ENCODE data around the gene SRMS. TPM values are rescaled to one million over a fixed set of nuclear protein-coding genes. Genes with fewer than 3 reads are reported as not detected.

Gene SRMS
- total RNA-seq, 1 donor from 2014 or later: not detected

DNA sequence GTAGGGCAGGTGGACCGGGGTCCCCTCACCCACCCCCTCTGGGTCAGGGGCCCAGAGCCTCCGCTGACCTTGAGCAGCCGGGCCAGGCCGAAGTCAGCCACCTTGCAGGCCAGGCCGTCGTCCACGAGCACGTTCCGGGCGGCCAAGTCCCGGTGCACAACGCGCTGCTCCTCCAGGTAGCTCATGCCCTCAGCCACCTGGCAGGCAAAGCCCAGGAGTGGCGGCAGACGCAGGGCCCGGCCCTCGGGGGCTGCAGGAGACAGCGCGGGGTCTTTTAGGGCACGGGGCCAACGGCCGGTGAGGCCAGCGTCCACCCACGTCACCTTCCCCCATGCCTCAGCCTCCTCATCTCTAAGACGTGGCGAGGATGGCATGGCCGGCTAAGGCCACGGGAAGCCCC, 6.2 kb downstream of the SRMS start:
- Mint-ChIP-seq H3K4me1 (ENCODE audit: unreplicated experiment) (peaks cover 11% of the 10 kb centered on the region), H3K27me3 (ENCODE audit: unreplicated experiment) (peaks cover 2% of the 10 kb centered on the region), H3K36me3 (ENCODE audit: unreplicated experiment) (no peaks in the 10 kb centered on the region), H3K9me3 (ENCODE audit: unreplicated experiment) (no peaks in the 10 kb centered on the region), H3K4me3 (ENCODE audit: unreplicated experiment) (no peak overlapping the region), H3K27ac (ENCODE audit: unreplicated experiment) (no peak overlapping the region)
- no peak for DNase-seq (ENCODE audit: extremely low spot score, unreplicated experiment)
- TF ChIP-seq, protein P1, sequence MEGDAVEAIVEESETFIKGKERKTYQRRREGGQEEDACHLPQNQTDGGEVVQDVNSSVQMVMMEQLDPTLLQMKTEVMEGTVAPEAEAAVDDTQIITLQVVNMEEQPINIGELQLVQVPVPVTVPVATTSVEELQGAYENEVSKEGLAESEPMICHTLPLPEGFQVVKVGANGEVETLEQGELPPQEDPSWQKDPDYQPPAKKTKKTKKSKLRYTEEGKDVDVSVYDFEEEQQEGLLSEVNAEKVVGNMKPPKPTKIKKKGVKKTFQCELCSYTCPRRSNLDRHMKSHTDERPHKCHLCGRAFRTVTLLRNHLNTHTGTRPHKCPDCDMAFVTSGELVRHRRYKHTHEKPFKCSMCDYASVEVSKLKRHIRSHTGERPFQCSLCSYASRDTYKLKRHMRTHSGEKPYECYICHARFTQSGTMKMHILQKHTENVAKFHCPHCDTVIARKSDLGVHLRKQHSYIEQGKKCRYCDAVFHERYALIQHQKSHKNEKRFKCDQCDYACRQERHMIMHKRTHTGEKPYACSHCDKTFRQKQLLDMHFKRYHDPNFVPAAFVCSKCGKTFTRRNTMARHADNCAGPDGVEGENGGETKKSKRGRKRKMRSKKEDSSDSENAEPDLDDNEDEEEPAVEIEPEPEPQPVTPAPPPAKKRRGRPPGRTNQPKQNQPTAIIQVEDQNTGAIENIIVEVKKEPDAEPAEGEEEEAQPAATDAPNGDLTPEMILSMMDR (IDR thresholded peaks at IDR 0.05): no peak

DNA sequence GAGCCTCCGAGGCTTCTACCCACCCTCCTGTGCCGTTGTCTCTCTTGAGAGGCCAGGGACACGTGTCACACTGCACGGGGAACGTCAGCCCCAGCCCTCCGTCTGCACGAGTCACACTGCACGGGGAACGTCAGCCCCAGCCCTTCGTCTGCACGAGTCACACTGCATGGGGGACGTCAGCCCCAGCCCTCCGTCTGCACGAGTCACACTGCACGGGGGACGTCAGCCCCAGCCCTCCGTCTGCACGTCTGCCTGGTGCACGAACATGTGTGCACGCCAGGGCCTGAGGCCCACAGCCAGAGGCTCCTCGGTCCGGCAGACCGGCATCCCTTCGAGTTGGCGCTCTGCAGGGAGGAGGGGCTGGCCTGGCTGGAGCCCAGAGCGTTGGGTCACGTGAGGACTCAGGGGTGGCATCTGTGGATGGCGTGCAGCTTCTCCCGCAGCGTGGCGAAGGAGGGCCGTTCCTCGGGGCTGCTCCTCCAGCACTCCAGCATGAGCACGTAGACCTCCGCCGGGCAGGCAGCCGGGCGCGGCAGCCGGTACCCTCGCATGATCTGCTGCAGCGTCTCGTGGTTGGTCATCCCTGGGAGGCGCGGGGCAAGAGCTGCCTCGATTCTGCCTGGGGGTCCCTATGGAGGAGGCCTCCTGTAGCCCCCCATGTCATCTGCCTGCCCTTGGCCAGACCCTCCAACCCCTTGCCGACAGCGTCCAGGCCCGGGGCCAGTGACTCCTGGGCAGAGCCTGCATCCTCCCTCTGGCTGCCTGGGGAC, 6.9 kb downstream of the SRMS start:
- H3K27me3 Mint-ChIP-seq (ENCODE audit: unreplicated experiment): peaks cover 2% of the 10 kb centered on the region
- TF ChIP-seq, protein P1 (IDR thresholded peaks at IDR 0.05): no peak
- H3K9me3 Mint-ChIP-seq (ENCODE audit: unreplicated experiment): no peaks in the 10 kb centered on the region
- H3K36me3 Mint-ChIP-seq (ENCODE audit: unreplicated experiment): no peaks in the 10 kb centered on the region
- no peak overlapping the region for H3K27ac Mint-ChIP-seq (ENCODE audit: unreplicated experiment)
- H3K4me1 Mint-ChIP-seq (ENCODE audit: unreplicated experiment): peaks cover 15% of the 10 kb centered on the region
- H3K4me3 Mint-ChIP-seq (ENCODE audit: unreplicated experiment): no peak overlapping the region
- DNase-seq (ENCODE audit: extremely low spot score, unreplicated experiment): no peak

DNA sequence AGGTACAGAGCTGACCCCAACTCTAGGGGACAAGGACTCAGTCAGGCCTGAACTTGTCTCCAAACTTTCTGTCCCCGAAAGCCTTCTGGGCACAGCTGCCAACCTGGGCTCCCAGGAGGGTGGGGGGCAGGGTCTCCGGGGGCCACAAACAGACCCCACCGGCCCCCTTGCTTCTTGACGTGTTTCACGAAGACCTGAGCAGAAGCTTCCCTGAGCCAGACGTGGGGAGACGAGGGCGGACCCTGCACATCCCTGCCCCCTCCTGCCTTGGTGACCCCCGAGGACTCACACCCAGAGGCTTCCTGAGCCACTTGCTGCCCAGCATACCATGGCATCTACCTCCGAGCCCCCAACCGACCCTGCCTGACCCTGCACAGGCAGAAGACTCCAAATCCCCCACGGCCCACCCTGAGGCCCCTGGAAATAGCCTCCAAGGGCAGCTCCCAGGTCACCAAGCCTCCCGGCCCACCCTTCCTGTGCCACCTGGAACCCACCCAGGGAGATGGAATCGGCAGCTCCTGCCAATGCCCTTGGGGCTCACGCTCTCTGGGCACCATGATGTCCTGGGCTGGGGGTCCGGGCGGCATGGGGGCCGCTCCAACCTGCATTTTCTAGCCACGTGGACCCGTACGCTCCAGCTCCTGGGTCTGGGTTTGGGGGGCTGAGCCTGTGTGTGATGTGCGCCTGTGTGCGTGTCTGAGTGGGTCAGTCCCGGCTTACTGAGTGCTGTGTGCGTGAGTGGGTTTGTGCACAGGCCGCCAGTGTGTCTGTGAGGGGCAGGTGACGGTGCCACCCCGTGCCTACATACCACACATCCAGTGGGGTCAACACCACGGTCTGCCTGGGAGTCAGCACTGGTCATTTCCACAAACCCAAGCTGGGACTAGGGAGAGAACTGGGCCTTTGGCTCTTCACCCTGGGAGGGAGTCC, 7.8 kb downstream of the SRMS start:
- Mint-ChIP-seq H3K4me3 (ENCODE audit: unreplicated experiment) (no peak overlapping the region), H3K27me3 (ENCODE audit: unreplicated experiment) (no peaks in the 10 kb centered on the region), H3K27ac (ENCODE audit: unreplicated experiment) (no peak overlapping the region), H3K36me3 (ENCODE audit: unreplicated experiment) (no peaks in the 10 kb centered on the region), H3K9me3 (ENCODE audit: unreplicated experiment) (no peaks in the 10 kb centered on the region), H3K4me1 (ENCODE audit: unreplicated experiment) (peaks cover 15% of the 10 kb centered on the region)
- TF ChIP-seq, protein P1 (IDR thresholded peaks at IDR 0.05): no peak
- no peak for DNase-seq (ENCODE audit: extremely low spot score, unreplicated experiment)

DNA sequence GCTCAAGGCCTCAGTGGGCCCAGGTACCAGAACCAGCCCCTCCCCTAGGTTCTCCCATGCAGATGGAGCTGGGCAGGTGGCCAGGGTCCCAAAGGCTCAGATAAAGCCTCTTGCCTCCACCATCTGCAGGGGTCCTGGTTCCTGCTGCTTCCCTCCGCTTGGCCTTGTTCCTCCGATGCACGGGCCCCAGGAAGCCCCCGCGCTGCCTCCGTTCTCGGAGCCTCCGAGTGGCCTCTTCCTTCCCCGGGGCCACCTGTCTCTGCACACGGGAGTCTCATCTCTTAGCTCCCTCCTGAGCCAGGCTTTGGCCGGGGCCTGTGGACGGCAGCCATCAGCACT, 8.5 kb downstream of the SRMS start:
- Mint-ChIP-seq H3K27me3 (ENCODE audit: unreplicated experiment) (no peaks in the 10 kb centered on the region), H3K4me3 (ENCODE audit: unreplicated experiment) (no peak overlapping the region), H3K27ac (ENCODE audit: unreplicated experiment) (no peak overlapping the region), H3K4me1 (ENCODE audit: unreplicated experiment) (peaks cover 15% of the 10 kb centered on the region), H3K36me3 (ENCODE audit: unreplicated experiment) (no peaks in the 10 kb centered on the region), H3K9me3 (ENCODE audit: unreplicated experiment) (no peaks in the 10 kb centered on the region)
- TF ChIP-seq, protein P1 (IDR thresholded peaks at IDR 0.05): no peak
- DNase-seq (ENCODE audit: extremely low spot score, unreplicated experiment): no peak
